Activated CD4-positive, alpha-beta T cell treated with anti-CD3 and anti-CD28 coated beads, Interleukin-2, amount 50 U/mL, for 1 hour (primary cell): ENCODE results near the gene SLC25A38.

Source experiments
- DNase-seq: peaks from one replicate; pipeline ENCODE4 v3.0.0-alpha.2; 2020

The SLC25A38 gene

DNA sequence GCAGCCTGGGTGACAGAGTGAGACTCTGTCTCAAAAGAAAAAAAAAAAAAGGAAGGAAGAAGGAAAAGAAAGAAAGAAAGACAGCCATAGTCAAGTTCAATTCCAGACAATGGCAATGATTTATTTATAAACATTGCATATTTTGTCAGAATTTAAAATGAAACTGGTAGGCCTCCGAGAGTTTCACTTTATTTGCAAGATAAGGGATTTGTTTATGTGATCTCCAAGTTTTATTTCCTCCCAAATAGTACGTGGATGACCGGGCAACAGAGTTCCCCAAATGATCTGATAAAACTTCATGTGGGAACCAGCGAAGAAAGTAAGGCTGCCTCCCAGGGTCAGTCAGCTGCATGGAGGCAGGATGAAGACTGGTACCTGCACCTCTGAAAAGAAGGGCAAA, 55.7 kb downstream of the SLC25A38 start:
- no peak for DNase-seq

DNA sequence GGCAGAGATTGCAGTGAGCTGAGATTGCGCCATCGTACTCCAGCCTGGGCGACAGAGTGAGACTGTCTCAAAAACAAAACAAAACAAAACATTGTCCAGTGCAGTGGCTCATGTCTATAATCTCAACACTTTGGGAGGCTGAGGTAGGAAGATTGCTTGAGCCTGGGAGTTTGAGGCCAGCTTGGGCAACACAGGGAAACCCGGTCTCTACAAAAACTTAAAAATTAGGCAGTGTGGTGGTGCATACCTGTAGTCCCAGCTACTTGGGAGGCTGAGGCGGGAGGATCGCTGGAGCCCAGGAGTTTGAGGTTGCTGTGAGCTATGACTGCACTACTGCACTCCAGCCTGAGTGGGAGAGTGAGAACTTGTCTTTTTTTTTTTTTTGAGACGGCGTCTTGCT, 57.1 kb downstream of the SLC25A38 start:
- DNase-seq = no peak

DNA sequence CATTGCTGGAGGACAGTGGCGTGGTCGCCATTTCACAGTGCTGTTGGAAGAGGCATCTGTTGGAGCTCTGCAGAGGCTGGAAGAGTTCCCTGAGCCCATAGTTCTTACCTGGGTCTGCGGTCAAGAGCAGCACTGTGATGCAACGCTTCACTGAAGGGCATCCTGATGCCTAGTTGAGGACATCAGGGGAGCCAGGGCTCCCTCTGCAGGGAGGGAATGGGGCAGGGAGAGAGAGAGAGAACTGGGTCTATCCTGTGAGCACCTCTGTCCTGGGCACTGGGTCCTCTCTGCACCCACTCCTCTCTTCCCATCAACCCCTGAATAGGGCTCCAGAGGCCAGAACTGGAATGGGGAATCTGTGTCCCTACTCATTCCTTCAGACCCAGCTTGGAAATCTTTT, 60.4 kb downstream of the SLC25A38 start:
- DNase-seq = no peak

DNA sequence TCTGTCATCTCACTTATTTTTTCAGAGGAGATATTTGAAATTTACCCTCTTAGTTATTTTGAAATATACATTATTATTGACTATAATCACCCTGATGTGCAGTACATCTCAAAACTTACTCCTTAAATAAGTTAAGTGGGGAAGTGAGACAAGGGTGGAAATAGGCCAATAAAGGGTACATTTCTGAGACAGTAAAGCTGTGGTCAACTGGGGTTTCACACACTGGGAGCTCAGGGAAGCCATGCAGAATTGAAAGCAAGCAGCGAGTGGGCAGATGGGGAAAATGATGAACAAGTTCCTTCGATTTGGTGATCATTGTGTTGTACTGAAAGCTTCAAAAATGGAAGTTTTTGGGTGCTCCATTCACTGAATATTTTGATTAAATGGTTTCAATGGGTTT, 62.8 kb downstream of the SLC25A38 start:
- no peak for DNase-seq

DNA sequence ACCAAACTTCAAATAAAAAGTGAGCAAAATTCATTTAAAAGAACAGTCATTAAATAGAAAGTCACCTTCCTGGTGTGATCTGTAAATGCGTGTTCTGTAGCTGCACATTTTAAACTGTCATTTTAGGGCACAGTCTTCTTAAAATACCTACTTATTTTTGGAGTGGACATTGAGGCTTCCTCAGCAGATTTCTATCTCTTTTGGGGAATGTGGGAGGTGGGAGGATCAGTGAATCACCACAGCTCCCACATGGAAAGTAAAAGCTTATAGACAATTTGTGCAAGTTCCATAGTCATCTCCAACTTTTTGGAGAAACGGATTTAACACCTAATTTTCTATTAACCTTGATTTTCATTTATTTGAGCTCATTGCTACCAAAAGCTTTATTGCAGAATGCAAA, 63.3 kb downstream of the SLC25A38 start:
- DNase-seq = no peak
